OCI-LY7 (cell line): ENCODE results near the gene IPO13. TPM values are rescaled to one million over a fixed set of nuclear protein-coding genes. Genes with fewer than 3 reads are reported as not detected.

Experiments
- BruUV-seq: library from RNA; stranded (reverse); fragments of 400-500 nt; replicated peaks from 2 replicates; lab custom pipeline; 2021; lab: Mats Ljungman, UMichigan
- CTCF ChIA-PET: fragments of 300-600 bp; sonication (Branson Sonifier 250); formaldehyde crosslinking; loops from one replicate; lab custom pipeline; 2022; ENCODE audit warnings: antibody characterized with exemption; ENCODE audit not compliant: unreplicated experiment; lab: Charles Lee
- POLR2A ChIA-PET: fragments of 300-600 bp; sonication (Branson Sonifier 250); formaldehyde crosslinking; loops from one replicate; lab custom pipeline; 2022; ENCODE audit warnings: antibody characterized with exemption; lab: Charles Lee
- DNase-seq: peaks from one replicate; pipeline ENCODE4 v3.0.0-alpha.2; 2015; ENCODE audit warnings: low spot score
- H2AFZ ChIP-seq: fragments of 200-600 bp; sonication (generic), shearing (Covaris generic); 2 replicates; pipeline ENCODE4 v1.6.1; 2014; ENCODE audit warnings: mild to moderate bottlenecking, antibody characterized with exemption, low read length, moderate library complexity
- H3K27ac ChIP-seq: fragments of 200-600 bp; sonication (generic); 2 replicates; pipeline ENCODE4 v1.5.1; 2014; ENCODE audit warnings: mixed run types, low read depth, mild to moderate bottlenecking, moderate library complexity, low read length, inconsistent platforms; ENCODE audit not compliant: poor library complexity, severe bottlenecking
- H3K36me3 ChIP-seq: fragments of 200-600 bp; sonication (generic); 2 replicates; pipeline ENCODE4 v1.6.1; 2014; ENCODE audit warnings: mild to moderate bottlenecking, antibody characterized with exemption, low read length, moderate library complexity, mixed read lengths; ENCODE audit not compliant: insufficient read depth
- H3K4me1 ChIP-seq: fragments of 200-600 bp; sonication (generic); 2 replicates; pipeline ENCODE4 v1.5.1; 2014; ENCODE audit warnings: mild to moderate bottlenecking, low read length; ENCODE audit not compliant: insufficient read depth, poor library complexity, severe bottlenecking
- H3K4me2 ChIP-seq: fragments of 200-600 bp; sonication (generic); 2 replicates; pipeline ENCODE4 v1.6.1; 2014; ENCODE audit warnings: mild to moderate bottlenecking, low read length
- H3K4me3 ChIP-seq: fragments of 200-600 bp; sonication (generic); 2 replicates; pipeline ENCODE4 v1.5.1; 2014; ENCODE audit warnings: mild to moderate bottlenecking, low read depth, low read length; ENCODE audit not compliant: poor library complexity, severe bottlenecking
- H3K79me2 ChIP-seq: fragments of 200-600 bp; sonication (generic); 2 replicates; pipeline ENCODE4 v1.6.1; 2016; ENCODE audit warnings: low read depth, mild to moderate bottlenecking, low read length, moderate library complexity, mixed read lengths; ENCODE audit not compliant: insufficient read depth
- H3K9me2 ChIP-seq: fragments of 200-600 bp; sonication (generic); 2 replicates; pipeline ENCODE4 v1.6.1; 2016; ENCODE audit warnings: mild to moderate bottlenecking, low read length, mixed read lengths; ENCODE audit not compliant: insufficient read depth
- H3K9me3 ChIP-seq: fragments of 200-600 bp; sonication (generic); 2 replicates; pipeline ENCODE4 v1.6.1; 2014; ENCODE audit warnings: mild to moderate bottlenecking, mixed run types, low read length, mixed read lengths
- H4K20me1 ChIP-seq: fragments of 200-600 bp; sonication (generic); 2 replicates; pipeline ENCODE4 v1.6.1; 2014; ENCODE audit warnings: mild to moderate bottlenecking, antibody characterized with exemption, low read length, moderate library complexity, mixed read lengths; ENCODE audit not compliant: insufficient read depth
- EZH2phosphoT487 ChIP-seq: fragments of 200-600 bp; sonication (generic); IDR thresholded peaks from 2 replicates; pipeline ENCODE4 v1.6.1; 2018; ENCODE audit warnings: low read depth, borderline replicate concordance, mild to moderate bottlenecking, mixed run types, antibody characterized with exemption, low read length, moderate library complexity, mixed read lengths
- intact Hi-C: fragments of 100-400 bp; cut with micrococcal nuclease; formaldehyde crosslinking; loops from one replicate; pipeline ENCODE4 v1.10.0; 2022; ENCODE audit not compliant: unreplicated experiment
- total RNA-seq, 2 experiments: library from RNA; depleted of rRNA in 1 of 2; stranded (reverse); fragments of >200 nt in 1 of 2; shearing (Covaris generic) in 1 of 2; gene quantifications; 2 replicates each; pipeline ENCODE4 v1.2.3, GENCODE V29; 2014 to 2022
- TF ChIP-seq, protein P1 (sequence below): fragments of 200-600 bp; sonication (generic); conservative IDR thresholded peaks from 2 replicates; pipeline ENCODE4 v1.5.1; 2014; ENCODE audit warnings: mild to moderate bottlenecking, antibody characterized with exemption, low read length, moderate library complexity, mixed read lengths

IPO13 gene
- total RNA-seq, 2 experiments from 2014 or later, result 17.8 to 24.1 TPM

GRCh38 chr1:43995984-43996732, 49.4 kb downstream of the IPO13 start:
- Histone ChIP-seq H3K27ac (no peak overlapping the region), H4K20me1 (no peaks in the 10 kb centered on the region), H3K4me2 (no peak overlapping the region), H3K36me3 (no peaks in the 10 kb centered on the region), H3K9me3 (no peaks in the 10 kb centered on the region), H2AFZ (no peak overlapping the region), H3K9me2 (no peaks in the 10 kb centered on the region), H3K4me1 (peaks cover 21% of the 10 kb centered on the region), H3K4me3 (no peak overlapping the region), H3K79me2 (no peaks in the 10 kb centered on the region)
- ChIA-PET POLR2A (no interaction called here), CTCF (no interaction called here)
- intact Hi-C loops, result no loop called here
- no peak for DNase-seq
- TF ChIP-seq, protein P1, sequence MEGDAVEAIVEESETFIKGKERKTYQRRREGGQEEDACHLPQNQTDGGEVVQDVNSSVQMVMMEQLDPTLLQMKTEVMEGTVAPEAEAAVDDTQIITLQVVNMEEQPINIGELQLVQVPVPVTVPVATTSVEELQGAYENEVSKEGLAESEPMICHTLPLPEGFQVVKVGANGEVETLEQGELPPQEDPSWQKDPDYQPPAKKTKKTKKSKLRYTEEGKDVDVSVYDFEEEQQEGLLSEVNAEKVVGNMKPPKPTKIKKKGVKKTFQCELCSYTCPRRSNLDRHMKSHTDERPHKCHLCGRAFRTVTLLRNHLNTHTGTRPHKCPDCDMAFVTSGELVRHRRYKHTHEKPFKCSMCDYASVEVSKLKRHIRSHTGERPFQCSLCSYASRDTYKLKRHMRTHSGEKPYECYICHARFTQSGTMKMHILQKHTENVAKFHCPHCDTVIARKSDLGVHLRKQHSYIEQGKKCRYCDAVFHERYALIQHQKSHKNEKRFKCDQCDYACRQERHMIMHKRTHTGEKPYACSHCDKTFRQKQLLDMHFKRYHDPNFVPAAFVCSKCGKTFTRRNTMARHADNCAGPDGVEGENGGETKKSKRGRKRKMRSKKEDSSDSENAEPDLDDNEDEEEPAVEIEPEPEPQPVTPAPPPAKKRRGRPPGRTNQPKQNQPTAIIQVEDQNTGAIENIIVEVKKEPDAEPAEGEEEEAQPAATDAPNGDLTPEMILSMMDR, result no peak
- TF ChIP-seq EZH2phosphoT487, result no peak
- BruUV-seq, result no TSS peak

- H3K9me3 ChIP-seq, result no peaks in the 10 kb centered on the region
- no peaks in the 10 kb centered on the region for H3K79me2 ChIP-seq
- H3K27ac ChIP-seq, result no peak overlapping the region
- no peak for DNase-seq
- ChIA-PET POLR2A (no interaction called here), CTCF (no interaction called here)
- no peak overlapping the region for H2AFZ ChIP-seq
- H3K36me3 ChIP-seq, result no peaks in the 10 kb centered on the region
- no peak for TF ChIP-seq EZH2phosphoT487
- TF ChIP-seq, protein P1, result no peak
- intact Hi-C loops, result no loop called here
- peaks cover 18% of the 10 kb centered on the region for H3K4me1 ChIP-seq
- no peaks in the 10 kb centered on the region for H3K9me2 ChIP-seq
- H3K4me2 ChIP-seq, result no peak overlapping the region
- H4K20me1 ChIP-seq, result no peaks in the 10 kb centered on the region
- no peak overlapping the region for H3K4me3 ChIP-seq
- no TSS peak for BruUV-seq
Measured at GRCh38 chr1:43996733-43997115, 50.0 kb downstream of the IPO13 start.

- H3K79me2 ChIP-seq, result no peaks in the 10 kb centered on the region
- DNase-seq, result no peak
- no peaks in the 10 kb centered on the region for H3K9me2 ChIP-seq
- no peaks in the 10 kb centered on the region for H3K36me3 ChIP-seq
- peaks cover 11% of the 10 kb centered on the region for H3K4me1 ChIP-seq
- no TSS peak for BruUV-seq
- H3K4me2 ChIP-seq, result no peak overlapping the region
- ChIA-PET POLR2A (no interaction called here), CTCF (no interaction called here)
- H4K20me1 ChIP-seq, result no peaks in the 10 kb centered on the region
- H3K4me3 ChIP-seq, result no peak overlapping the region
- H3K27ac ChIP-seq, result no peak overlapping the region
- intact Hi-C loops, result no loop called here
- H2AFZ ChIP-seq, result no peak overlapping the region
- TF ChIP-seq, protein P1, result no peak
- no peak for TF ChIP-seq EZH2phosphoT487
- H3K9me3 ChIP-seq, result no peaks in the 10 kb centered on the region
Measured at GRCh38 chr1:43997295-43997999, 50.7 kb downstream of the IPO13 start.
